ENCODE results near the gene PRR22.
"Not testable (repeated sequence)": the region's sequence is repeated elsewhere in the genome, so short reads cannot be mapped to it uniquely, and the experiment has no call there.

Gene PRR22

GRCh38 chr19:5744999-5745398 is 39.5 kb downstream of the PRR22 start:
- not testable (repeated sequence) for DNase-seq

GRCh38 chr19:5743630-5744029 is 40.9 kb downstream of the PRR22 start:
- DNase-seq, result no peak

- no peak for DNase-seq
Measured at GRCh38 chr19:5742051-5742450, 42.5 kb downstream of the PRR22 start.

- no peak for DNase-seq
Measured at GRCh38 chr19:5738423-5738822, 46.1 kb downstream of the PRR22 start.

- DNase-seq, result not testable (repeated sequence)
Measured at GRCh38 chr19:5733172-5733571, 51.4 kb downstream of the PRR22 start.
